Endothelial cell (in vitro differentiated cells): ENCODE results near the gene ALDH3A1. TPM values are rescaled to one million over a fixed set of nuclear protein-coding genes. Genes with fewer than 3 reads are reported as not detected.

Source experiments
- DNase-seq: peaks from one replicate; pipeline ENCODE4 v3.0.0; 2021; ENCODE audit warnings: low spot score
- H3K27ac Mint-ChIP-seq: one replicate; pipeline ENCODE4 v1.8.0; 2021; ENCODE audit warnings: mixed read lengths, inconsistent platforms; ENCODE audit not compliant: unreplicated experiment
- H3K27me3 Mint-ChIP-seq: one replicate; pipeline ENCODE4 v1.8.0; 2021; ENCODE audit warnings: mild to moderate bottlenecking, moderate library complexity, mixed read lengths, inconsistent platforms; ENCODE audit not compliant: unreplicated experiment
- H3K36me3 Mint-ChIP-seq: one replicate; pipeline ENCODE4 v1.8.0; 2021; ENCODE audit warnings: mild to moderate bottlenecking, low read depth, mixed read lengths, inconsistent platforms; ENCODE audit not compliant: unreplicated experiment
- H3K4me1 Mint-ChIP-seq: one replicate; pipeline ENCODE4 v1.8.0; 2021; ENCODE audit warnings: mild to moderate bottlenecking, mixed read lengths, inconsistent platforms; ENCODE audit not compliant: unreplicated experiment
- H3K4me3 Mint-ChIP-seq: one replicate; pipeline ENCODE4 v1.8.0; 2021; ENCODE audit warnings: mild to moderate bottlenecking, mixed read lengths, inconsistent platforms; ENCODE audit not compliant: unreplicated experiment
- H3K9me3 Mint-ChIP-seq: one replicate; pipeline ENCODE4 v1.8.0; 2021; ENCODE audit warnings: mixed read lengths, inconsistent platforms; ENCODE audit not compliant: unreplicated experiment
- CTCF ChIP-seq: fragments of 200-600 bp; sonication (generic); IDR thresholded peaks from one replicate; pipeline ENCODE4 v1.5.0; 2021; ENCODE audit warnings: antibody characterized with exemption; ENCODE audit not compliant: unreplicated experiment
- total RNA-seq: library from RNA; stranded (reverse); fragmentation: NEBNext Ultra II Directional; extraction: Animal tissue kit (Norgen Biotek cat#: 25700); gene quantifications from one replicate; pipeline ENCODE4 v1.2.1, GENCODE V29; 2021; ENCODE audit not compliant: unreplicated experiment

ALDH3A1 gene
- total RNA-seq, 1 donor from 2014 or later, result 0.31 TPM

GRCh38 chr17:19717031-19717360 is 31.1 kb downstream of the ALDH3A1 start:
- Mint-ChIP-seq H3K4me3 (no peak overlapping the region), H3K27ac (no peak overlapping the region), H3K36me3 (no peaks in the 10 kb centered on the region), H3K27me3 (peaks cover 8% of the 10 kb centered on the region), H3K9me3 (no peaks in the 10 kb centered on the region), H3K4me1 (no peaks in the 10 kb centered on the region)
- TF ChIP-seq CTCF, result no peak
- no peak for DNase-seq

GRCh38 chr17:19716108-19717030 is 31.7 kb downstream of the ALDH3A1 start, which contains the start of gene SLC47A2:
TSS of gene SLC47A2 (minus strand) at chr17:19716584. CDS start at chr17:19716555, 29 bp downstream.
- Mint-ChIP-seq H3K4me3 (no peak within 1 kb of the TSS), H3K36me3 (no peaks in the 10 kb centered on the region), H3K4me1 (no peaks in the 10 kb centered on the region), H3K9me3 (no peaks in the 10 kb centered on the region), H3K27ac (no peak within 1 kb of the TSS), H3K27me3 (peaks cover 8% of the 10 kb centered on the region)
- TF ChIP-seq CTCF, result no peak
- DNase-seq, result no peak

- TF ChIP-seq CTCF, result no peak
- H3K27ac Mint-ChIP-seq, result no peak overlapping the region
- no peaks in the 10 kb centered on the region for H3K4me1 Mint-ChIP-seq
- peaks cover 6% of the 10 kb centered on the region for H3K27me3 Mint-ChIP-seq
- H3K9me3 Mint-ChIP-seq, result no peaks in the 10 kb centered on the region
- no peak overlapping the region for H3K4me3 Mint-ChIP-seq
- no peak for DNase-seq
- H3K36me3 Mint-ChIP-seq, result no peaks in the 10 kb centered on the region
Observed at GRCh38 chr17:19714542-19715411, 33.3 kb downstream of the ALDH3A1 start.

- H3K9me3 Mint-ChIP-seq, result no peaks in the 10 kb centered on the region
- no peaks in the 10 kb centered on the region for H3K36me3 Mint-ChIP-seq
- H3K27me3 Mint-ChIP-seq, result peaks cover 6% of the 10 kb centered on the region
- no peak for DNase-seq
- no peaks in the 10 kb centered on the region for H3K4me1 Mint-ChIP-seq
- TF ChIP-seq CTCF, result no peak
- no peak overlapping the region for H3K4me3 Mint-ChIP-seq
- H3K27ac Mint-ChIP-seq, result no peak overlapping the region
Observed at GRCh38 chr17:19713901-19714361, 34.2 kb downstream of the ALDH3A1 start.
